Stimulated activated CD4-positive, alpha-beta T cell treated with anti-CD3 and anti-CD28 coated beads, Interleukin-1b, Interleukin-23, amount 100 ng/mL, for 1 hour (primary cell): ENCODE data around the gene RELN.
"Not testable (repeated sequence)": the region's sequence is repeated elsewhere in the genome, so short reads cannot be mapped to it uniquely, and the experiment has no call there.

Experiments used
- DNase-seq, 2 donors: peaks; one replicate each; pipeline ENCODE4 v3.0.0-alpha.2; 2020; ENCODE audit warnings: low read depth in 2 of 2

The RELN gene

DNA sequence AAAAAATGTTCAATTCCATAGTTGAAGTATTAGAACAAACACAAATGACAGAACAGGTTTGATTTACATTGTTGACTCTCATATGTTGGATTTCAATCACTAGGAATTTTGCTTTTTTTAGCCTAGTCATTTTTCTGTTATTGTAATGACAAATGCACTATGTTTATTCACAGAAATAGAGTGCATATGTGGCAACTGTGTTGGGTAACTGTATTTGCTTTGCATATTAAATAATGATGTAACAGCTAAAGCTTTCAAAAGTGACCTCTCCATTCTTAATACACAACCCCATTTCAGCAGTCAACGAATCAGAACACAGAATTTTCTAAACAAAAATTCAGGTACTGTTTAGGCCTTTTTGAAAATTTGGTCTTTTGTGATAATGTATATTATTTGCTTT, 489.5 kb downstream of the RELN start:
- DNase-seq = no peak

DNA sequence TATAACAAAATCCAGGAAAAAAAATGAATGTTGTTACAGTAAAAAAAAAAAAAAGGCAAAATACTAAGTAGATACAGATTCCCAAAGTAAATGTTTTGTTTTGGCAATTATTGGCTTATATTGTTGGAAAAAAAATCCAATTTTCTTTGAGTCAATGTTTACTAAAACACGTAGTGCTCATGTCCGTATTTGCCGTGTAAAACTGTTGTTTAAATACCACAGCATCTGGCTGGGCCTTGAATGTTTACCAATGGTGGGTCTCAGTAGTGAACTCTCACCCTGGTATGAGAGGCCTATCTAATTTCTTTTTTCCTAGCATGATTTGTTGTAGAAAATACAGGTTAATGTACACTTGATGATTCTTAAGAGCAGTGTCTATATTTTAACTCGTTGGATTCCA, 502.0 kb downstream of the RELN start:
- no peak for DNase-seq

DNA sequence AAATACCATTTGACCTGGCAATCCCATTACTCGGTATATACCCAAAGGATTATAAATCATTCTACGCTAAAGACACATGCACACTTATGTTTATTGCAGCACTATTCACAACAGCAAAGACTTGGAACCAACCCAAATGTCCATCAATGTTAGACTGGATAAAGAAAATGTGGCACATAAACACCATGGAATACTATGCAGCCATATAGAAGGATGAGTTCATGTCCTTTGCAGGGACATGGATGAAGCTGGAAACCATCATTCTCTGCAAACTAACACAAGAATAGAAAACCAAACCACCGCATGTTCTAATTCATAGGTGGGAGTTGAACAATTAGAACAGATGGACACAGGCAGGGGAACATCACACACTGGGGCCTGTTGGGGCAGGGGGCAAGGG, 502.6 kb downstream of the RELN start:
- DNase-seq = not testable (repeated sequence)

DNA sequence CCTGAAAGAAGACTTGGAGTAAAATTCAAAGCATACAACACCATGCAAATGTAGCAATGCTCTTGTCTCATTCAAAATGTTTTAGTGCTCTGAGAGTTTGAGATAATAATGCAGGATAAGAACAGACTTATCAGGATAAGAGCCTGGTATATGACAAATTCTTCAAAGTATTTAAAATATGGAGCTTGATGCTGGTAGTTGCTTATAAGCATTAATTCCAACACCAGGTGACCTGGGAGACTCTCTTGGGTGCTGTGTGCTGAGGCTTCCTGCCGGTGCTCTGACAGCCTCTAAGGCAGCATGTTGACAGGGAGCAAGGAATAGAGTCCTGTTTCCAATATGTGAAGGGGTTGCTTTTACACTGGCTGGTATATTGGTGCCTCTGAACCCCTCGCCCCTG, 508.7 kb downstream of the RELN start:
- DNase-seq = no peak

DNA sequence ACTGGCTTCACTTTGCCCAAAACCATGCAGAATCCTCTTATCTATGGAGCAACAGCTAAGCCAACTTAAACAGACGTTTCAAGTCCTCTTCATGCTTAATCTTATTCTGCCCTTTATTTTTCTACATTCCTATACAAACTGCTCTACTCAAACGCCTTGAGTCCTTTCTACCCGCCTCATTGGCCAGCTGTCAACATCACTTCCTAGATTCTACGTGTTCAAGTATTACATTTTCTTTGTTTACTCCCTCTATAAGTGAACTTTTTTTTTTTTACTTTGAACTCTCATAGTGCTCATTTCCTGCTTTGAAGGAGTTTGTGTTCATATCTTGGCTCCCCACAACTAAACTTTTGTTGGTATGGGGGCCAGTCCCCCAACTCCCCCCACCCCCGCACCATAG, 514.5 kb downstream of the RELN start:
- no peak for DNase-seq

DNA sequence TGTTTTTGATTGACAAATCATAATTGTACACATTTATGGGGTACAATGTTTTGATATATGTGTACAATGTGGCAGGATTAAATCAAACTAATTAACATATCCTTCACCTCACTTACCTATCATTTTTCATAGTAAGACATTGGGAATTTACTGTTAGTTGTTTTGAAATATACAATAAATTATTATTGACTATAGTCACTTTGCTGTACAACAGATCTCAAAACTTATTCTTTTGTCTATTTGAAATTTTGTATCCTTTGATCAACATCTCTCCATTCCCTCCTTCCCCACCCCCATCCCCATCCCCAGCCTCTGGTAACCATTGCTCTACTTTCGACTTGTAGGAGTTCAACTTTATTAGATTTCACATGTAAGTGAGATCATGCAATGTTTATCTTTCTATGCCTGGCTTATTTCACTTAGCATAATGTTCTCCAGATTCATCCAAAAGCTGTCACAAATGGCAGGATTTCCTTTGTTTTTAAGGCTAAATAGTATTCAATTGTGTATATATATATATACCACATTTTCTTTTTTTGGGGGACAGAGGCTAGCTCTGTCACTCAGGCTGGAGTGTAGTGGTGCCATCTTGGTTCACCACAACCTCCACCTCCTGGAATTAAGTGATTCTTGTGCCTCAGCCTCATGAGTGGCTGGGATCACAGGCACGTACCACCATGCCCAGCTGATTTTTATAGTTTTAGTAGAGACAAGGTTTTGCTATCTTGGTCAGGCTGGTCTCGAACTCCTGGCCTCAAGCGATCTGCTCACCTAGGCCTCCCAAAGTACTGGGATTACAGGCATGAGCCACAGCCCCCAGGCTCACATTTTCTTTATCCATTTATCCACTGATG, 520.1 kb downstream of the RELN start:
- DNase-seq = no peak

DNA sequence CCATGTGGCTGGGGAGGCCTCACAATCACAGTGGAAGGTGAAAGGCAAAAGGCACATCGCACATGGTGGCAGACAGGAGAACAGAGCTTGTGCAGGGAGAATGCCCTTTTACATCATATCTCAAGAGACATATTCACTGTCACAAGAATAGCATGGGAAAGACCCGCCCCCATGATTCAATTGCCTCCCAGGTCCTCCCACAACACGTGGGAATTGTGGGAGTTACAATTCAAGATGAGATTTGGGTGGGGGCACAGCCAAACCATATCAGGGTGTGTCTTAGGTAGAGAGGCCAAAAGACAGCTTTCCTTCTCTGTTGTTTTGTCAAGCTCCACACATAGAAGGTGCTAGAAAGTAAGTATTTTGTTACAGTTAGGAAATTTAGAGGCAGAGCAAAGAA, 522.6 kb downstream of the RELN start:
- no peak for DNase-seq

DNA sequence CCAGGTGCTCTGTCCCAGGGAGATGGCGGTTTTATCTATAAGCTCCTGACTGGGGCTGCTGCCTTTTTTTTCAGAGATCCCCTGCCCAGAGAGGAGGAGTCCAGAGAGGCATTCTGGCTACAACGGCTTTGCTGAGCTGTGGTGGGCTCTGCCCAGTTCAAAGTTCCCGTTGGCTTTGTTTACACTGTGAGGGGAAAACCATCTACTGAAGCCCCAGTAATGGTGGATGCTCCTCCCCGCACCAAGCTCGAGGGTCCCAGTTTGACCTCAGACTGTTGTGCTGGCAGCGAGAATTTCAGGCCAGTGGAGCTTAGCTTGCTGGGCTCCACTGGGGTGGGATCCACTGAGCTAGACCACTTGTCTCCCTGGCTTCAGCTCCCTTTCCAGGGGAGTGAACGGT, 527.1 kb downstream of the RELN start:
- no peak for DNase-seq

DNA sequence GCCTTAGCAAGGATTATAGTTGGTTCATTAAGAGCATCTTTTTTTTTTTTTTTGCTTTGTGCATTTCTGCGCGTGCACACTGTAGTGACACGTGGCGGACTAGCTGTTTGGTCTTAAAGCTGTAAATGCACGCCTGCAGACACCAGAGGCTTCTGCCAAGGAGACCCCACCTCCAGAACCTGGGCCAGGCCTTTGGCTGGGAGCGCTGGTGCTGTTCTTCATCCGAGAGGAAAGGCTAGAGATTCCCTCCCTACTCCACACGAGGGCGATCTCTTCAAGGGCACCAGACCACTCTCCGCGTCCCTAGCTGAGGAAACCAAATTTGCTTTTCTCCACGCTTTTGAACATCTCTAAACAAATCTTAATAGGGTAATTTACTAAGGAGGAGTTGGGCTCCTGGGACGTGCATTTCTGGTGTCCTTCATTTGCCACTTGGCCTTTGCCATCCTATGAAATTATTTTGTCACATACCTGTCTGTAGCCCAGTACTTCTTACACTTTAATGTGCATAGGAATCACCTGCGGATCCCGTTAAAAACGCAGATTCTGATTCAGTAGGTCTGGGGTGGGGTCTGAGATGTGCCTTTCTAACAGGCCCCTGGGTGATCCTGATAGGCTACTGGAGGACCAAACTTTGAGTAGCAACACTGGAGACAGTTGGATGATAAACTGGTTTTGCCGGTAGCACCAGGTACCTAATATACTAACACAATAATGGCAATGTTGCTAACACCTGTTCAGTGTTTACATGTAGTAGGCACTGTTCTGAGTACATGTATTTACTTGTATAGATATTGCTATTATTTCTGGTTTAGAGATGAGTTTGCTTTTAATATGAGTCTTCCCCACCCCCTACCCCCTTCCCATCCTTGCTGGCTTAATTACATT, 542.1 kb downstream of the RELN start:
- no peak for DNase-seq

DNA sequence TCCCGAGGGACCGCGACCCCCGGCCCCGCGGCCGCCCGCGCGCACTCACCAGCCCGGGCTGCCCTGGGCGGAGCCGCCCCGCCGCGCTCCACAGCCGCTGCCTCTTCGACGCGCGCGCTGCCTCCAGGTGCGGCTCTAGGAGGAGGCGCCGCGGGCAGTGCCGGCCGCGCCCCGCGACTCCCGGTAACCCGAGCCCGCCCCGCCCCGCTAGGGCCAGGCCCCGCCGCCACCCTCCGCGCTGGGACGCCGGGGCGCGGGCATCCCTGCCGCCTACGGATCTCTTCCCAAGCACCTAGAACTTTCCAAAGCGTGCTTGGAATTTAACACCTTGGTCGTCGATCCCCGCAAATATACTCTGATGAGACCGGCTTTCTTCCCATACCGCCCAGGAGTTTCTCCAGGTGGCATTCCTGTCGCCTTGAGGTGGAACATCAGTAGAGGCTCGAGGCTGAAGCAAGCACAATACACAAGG, 543.4 kb downstream of the RELN start, which contains the start of gene SLC26A5:
SLC26A5 (minus strand) TSS at position 159 of the 472 bp plus-strand sequence. CDS start 24,693 bp downstream, outside the sequence.
- DNase-seq = no peak

DNA sequence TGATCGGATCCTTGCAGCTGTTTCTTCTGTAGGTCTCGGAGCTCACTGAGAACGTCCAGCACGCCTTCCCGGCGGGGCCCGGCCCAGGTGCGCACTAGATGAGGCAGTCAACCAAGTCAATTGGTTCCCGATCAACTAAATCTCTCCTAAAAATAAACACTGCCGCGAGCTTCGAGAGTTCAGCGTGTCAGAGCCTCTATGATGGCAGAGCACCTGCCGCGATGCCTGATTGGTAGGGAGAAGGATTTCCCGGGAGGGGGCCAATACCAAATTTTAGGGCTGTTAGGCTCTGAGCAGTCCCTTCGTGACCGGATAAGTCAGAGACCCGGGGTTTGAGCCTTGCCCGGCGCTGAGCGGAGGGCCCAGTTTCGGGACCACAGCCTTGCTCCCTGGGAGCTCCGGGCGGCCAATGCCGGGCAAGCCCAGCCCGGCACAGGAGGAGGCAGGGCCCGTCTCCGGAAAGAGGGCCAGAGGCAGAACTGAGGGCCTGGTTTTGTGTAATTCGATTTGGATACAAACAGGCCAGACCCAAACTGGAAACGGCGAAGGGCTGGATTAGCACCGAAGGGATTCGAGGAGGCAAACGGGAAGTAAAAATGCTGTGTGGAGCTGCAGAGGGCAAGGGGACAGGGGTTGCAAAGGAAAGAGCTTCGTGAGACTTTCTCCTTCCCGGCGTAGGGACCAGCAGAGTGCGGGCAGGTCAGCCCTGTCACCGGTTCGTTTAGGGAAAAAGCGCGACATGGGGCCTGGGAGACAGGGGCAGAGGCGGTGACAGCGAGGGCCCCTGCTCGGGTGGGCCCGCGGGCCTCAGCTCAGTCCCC, 544.0 kb downstream of the RELN start:
- no peak for DNase-seq

DNA sequence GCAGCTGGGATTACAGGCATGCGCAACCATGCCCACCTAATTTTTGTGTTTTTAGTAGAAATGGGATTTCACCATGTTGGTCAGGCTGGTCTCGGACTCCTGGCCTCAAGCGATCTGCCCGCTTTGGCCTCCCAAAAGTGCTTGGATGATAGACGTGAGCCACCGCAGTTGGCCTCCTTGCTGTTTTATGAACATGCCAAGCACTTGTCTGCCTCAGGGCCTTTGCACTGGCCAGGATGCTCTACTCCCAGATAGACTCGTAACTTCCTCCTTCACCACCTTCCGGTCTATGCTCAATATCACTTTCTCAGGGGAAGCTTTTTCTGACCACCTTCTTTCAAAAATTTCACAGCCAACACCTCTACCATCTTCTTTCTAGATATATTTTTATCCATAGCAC, 549.8 kb downstream of the RELN start:
- no peak for DNase-seq

DNA sequence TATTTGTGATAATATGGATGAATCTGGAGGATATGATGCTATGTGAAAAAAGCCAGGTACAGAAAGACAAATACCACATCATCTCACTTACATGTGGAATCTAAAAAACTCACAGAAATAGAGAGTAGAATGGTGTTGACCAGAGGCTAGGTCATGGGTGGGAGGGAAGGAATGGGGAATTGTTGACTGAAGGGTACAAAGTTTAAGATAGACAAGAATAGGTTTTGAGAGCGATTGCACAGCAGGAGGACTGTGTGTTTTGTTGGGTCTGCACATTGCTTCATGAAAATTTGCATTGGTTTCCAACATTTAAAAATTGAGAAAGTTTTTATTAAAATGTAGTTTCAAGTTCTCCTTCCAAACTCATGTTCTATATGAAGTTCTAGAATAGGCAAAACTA, 551.8 kb downstream of the RELN start:
- no peak for DNase-seq

DNA sequence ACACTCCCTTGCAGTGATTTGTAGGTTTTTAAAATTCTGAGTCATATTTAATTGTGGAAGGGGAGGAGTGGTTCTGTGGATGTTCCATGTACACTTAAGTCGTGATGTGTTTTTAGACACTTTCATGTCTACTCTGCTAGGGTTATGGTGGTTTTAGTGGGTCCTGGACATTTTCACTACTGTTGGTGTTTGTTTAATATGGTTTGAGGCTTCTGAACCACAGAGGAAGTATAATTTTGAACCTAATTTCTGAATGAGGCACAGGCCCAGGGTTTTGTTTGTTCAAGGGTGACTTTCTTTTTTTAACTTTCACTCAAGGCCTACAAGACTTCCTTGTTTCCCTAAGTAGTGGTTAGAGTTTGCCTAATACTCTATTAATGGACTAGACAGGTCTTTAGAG, 556.7 kb downstream of the RELN start:
- DNase-seq = no peak

DNA sequence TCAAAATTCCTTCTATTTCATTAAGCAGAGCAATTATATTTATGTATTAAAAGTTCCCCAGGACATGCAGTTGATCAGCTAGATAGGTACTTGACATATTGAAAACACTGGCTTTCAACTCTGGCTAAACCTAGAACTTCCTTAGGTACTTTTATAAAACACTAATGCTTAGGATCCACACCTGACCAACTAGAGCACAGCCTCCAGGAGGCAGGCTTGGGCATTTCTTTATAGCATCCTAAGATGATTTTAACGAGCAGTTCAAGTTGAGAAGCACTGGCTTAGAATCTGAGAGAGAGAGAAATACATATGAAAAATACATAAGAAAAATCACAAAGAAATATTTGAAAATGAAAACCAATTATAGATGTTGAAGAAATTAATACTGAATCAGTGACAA, 564.3 kb downstream of the RELN start:
- no peak for DNase-seq

DNA sequence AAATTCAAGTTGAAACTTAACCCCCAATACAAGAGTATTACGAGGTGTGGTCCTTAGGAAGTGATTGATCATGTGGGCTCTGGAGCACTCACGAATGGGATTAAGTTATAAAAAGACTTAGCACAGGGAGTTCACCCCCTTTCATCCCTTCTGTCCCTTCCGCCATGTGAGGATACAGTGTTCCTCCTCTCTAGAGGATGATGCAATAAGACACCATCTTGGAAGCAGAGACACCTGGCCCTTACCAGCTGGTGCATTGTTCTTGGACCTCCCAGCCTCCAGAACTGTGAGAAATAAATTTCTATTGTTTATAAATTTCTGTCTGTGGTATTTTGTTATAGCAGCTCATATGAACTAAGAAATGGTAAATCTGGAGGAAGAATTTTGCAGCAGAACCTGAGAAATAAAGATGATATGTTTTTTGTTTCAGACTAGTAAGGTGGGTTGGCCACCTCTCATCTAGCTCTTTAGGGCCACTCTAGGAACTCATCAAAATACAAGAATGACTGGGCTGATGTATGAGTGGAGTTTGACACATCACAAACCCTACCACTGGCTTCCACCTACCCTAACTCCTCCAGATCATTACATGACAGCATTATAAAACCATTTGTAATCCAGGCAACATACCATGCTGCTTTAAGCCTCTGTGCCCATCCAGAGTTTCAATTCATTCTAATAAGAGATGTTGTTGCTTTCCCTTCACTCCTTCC, 565.8 kb downstream of the RELN start:
- no peak for DNase-seq
